Limb (tissue), 2 donors: Measurements from ENCODE around the gene CD247.

ENCODE experiments used
- DNase-seq, 2 donors: peaks; one replicate each; pipeline ENCODE4 v3.0.0-alpha.2; 2016; ENCODE audit errors: extremely low spot score in 2 of 2

The CD247 gene

GRCh38 chr1:167463875-167464575 lies 54.3 kb downstream of the CD247 start:
- DNase-seq, result no peak

GRCh38 chr1:167463080-167463479 lies 55.2 kb downstream of the CD247 start:
- DNase-seq, result no peak

GRCh38 chr1:167462341-167462740 lies 56.0 kb downstream of the CD247 start:
- no peak for DNase-seq

GRCh38 chr1:167460836-167461235 lies 57.5 kb downstream of the CD247 start:
- no peak for DNase-seq

GRCh38 chr1:167457936-167458584 lies 60.3 kb downstream of the CD247 start:
- no peak for DNase-seq

- no peak for DNase-seq
Measured at GRCh38 chr1:167456926-167457325, 61.4 kb downstream of the CD247 start.

- no peak for DNase-seq
Measured at GRCh38 chr1:167456524-167456923, 61.8 kb downstream of the CD247 start.

GRCh38 chr1:167455786-167456446 lies 62.4 kb downstream of the CD247 start:
- DNase-seq, result peak; percentile 35 to 68

- DNase-seq, result peak; percentile 21 to 74
Measured at GRCh38 chr1:167454894-167455785, 63.2 kb downstream of the CD247 start.

- DNase-seq, result no peak
Measured at GRCh38 chr1:167454304-167454893, 63.9 kb downstream of the CD247 start.

- DNase-seq, result no peak
Measured at GRCh38 chr1:167453123-167453522, 65.2 kb downstream of the CD247 start.

- no peak for DNase-seq
Measured at GRCh38 chr1:167452483-167452882, 65.8 kb downstream of the CD247 start.

GRCh38 chr1:167450843-167451242 lies 67.5 kb downstream of the CD247 start:
- no peak for DNase-seq

- DNase-seq, result no peak
Measured at GRCh38 chr1:167447521-167448136, 70.7 kb downstream of the CD247 start.

GRCh38 chr1:167446966-167447365 lies 71.4 kb downstream of the CD247 start:
- no peak for DNase-seq

- no peak for DNase-seq
Measured at GRCh38 chr1:167443757-167444156, 74.6 kb downstream of the CD247 start.

GRCh38 chr1:167442854-167443565 lies 75.3 kb downstream of the CD247 start:
- DNase-seq, result no peak

GRCh38 chr1:167442142-167442848 lies 76.0 kb downstream of the CD247 start:
- DNase-seq, result peak; percentile 67 to 83

GRCh38 chr1:167441222-167441621 lies 77.1 kb downstream of the CD247 start:
- DNase-seq, result no peak

GRCh38 chr1:167440776-167441175 lies 77.6 kb downstream of the CD247 start:
- no peak for DNase-seq
